Amygdala (tissue), 56 donors: ENCODE measurements around the gene ITGAE.
"Not testable (repeated sequence)": the region's sequence is repeated elsewhere in the genome, so short reads cannot be mapped to it uniquely, and the experiment has no call there.

Source experiments
- DNase-seq, 56 donors: peaks; one replicate each; lab custom pipeline; 2025; lab: John Stamatoyannopoulos, UW

Gene ITGAE

GRCh38 chr17:3704931-3705717 is 95.9 kb downstream of the ITGAE start:
- no peak for DNase-seq

DNA sequence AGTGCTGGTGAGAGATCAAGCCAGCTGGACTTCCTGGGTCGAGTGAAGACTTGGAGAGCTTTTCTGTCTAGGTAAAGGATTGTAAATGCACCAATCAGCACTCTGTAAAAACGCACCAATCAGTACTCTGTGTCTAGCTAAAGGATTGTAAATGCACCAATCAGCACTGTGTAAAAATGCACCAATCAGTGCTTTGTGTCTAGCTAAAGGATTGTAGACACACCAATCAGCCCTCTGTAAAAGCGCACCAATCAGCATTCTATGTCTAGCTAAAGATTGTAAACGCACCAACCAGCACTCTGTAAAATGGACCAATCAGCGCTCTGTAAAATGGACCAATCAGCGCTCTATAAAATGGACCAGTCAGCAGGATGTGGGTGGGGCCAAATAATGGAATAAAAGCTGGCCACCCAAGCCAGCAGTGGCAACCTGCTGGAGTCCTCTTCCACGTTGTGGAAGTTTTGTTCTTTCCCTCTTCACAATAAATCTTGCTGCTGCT is 98.9 kb downstream of the ITGAE start:
- DNase-seq: not testable (repeated sequence)

GRCh38 chr17:3699951-3700350 is 101.0 kb downstream of the ITGAE start:
- no peak for DNase-seq

GRCh38 chr17:3698139-3698538 is 102.8 kb downstream of the ITGAE start:
- DNase-seq: no peak

DNA sequence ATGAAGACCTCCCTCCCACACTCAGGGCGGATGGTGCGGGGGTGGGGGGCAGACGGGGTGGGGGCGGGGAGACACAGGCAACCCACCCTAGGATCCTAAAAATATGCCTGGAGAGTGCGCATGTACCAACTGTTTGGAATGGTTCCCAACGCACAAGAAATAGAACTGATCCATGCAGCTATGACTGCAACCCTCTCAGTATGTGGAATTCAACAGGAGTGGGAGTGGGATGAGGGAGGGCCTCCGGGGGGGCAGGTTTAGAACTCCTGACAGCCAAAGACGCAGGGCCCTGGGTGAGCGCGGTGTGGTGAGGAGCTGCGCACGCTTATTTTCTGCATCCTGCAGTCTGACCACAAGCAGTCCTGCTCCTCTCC is 103.9 kb downstream of the ITGAE start:
- peak in 12 of 56 donors; percentile 8 to 62 (median 31) for DNase-seq

GRCh38 chr17:3695723-3696411 is 105.1 kb downstream of the ITGAE start, which contains the start of gene P2RX5:
Gene P2RX5, minus strand, starts transcription at chr17:3696155. Its CDS starts 150 bp downstream, at chr17:3696005.
- peak in 3 of 56 donors; percentile 18 to 48 (median 40) for DNase-seq

- DNase-seq: no peak
Measured at GRCh38 chr17:3695129-3695722, 105.8 kb downstream of the ITGAE start.

DNA sequence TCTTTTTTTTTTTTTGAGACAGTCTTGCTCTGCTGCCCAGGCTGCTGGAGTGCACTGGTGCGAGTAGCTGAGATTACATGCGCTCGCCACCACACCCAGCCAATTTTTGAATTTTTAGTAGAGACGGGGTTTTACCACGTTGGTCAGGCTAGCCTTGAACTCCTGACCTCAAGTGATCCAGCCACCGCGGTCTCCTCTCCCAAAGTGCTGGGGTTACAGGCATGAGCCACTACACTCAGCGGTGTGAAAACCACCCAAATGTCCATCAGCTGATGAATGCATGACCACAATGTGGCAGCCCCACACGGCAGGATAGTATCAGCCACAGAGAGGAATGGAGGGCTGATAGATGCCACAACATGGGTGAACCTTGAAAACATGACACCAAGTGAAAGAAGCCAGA is 107.2 kb downstream of the ITGAE start:
- no peak for DNase-seq

GRCh38 chr17:3693141-3693540 is 107.8 kb downstream of the ITGAE start:
- no peak for DNase-seq

DNA sequence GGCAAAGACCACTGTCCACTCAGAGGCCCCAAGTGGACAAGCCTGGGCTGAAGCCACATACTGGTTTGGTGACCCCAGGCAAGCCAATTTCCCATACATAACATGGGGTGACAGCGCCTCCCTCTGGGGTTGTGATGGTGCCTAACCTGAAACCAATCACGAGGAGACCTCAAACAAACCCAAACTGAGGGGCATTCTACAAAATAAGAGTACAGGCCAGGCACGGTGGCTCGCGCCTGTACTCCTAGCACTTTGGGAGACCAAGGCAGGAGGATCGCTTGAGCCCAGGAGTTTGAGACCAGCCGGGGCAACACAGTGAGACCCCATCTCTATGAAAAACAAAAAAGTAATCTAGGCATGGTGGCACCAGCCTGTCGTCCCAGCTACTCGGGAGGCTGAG is 108.6 kb downstream of the ITGAE start:
- no peak for DNase-seq

DNA sequence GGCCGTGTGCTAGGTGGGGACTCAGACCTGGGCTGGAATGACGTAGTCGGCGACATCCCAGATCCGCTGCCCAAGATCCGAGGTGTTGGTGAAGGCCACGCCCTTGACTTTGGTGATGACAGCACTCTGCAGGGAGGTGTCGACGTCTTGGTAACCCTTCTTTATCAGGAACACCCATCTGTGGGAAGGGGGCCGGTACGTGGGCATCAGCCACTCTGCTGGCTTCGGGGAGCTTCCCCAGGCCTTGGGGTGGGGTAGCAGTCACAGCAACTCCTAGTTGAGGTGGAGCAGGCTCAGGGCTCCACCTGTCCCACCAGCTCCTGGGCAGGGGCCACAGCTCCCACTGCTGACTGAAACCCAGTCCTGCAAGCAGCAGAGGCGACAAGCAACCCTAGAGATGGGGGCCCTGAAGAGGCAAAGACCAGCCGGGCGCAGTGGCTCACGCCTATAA is 109.3 kb downstream of the ITGAE start:
- no peak for DNase-seq

GRCh38 chr17:3690094-3690715 is 110.8 kb downstream of the ITGAE start:
- DNase-seq: no peak

- DNase-seq: no peak
Measured at GRCh38 chr17:3689262-3690093, 111.5 kb downstream of the ITGAE start.

DNA sequence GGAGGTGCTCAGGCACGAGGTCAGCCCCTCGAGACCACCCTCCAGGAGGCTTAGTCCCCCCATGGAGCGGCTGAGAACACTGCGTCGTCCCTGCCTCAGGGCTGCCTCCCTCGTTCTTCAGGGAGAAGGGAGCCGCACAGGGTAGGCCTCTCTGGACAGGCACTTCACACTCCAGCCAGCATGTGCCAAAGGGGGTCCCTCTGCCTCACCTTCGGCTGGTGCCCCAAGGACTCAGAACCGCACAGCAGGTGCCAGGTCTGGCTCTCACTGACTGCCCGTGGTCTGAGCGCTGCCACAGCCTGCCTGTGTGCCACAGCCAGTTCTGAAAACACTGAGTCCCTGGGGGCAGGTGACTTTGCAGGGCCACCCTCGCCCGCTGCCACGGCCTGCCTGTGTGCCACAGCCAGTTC is 112.1 kb downstream of the ITGAE start:
- no peak for DNase-seq

DNA sequence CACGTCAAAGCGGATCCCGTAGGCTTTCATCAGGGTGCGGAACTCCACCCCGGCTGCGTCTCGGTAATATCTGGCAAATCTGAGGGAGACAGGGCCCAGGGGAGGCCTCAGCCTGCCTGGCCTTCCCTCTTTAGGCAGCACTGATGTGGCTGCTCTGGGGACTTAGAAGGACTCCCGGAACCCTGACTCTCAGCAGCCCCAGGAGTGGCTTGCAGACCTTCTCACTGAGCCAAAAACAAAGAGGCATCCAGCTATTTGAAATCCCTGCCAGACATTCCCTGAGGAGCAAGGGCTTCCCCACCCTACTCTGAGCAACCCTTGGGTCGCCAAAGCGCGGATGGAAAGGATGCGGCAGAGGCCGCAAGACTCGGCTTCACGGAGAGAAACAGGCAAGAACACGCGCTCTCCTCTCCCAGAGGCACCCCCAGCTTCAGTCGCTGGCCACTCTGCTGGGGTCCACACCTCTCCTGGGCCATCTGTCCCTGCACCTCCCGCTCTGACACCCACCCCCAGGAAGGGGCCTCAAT is 112.9 kb downstream of the ITGAE start:
- no peak for DNase-seq

GRCh38 chr17:3685174-3685573 is 115.8 kb downstream of the ITGAE start:
- no peak for DNase-seq

DNA sequence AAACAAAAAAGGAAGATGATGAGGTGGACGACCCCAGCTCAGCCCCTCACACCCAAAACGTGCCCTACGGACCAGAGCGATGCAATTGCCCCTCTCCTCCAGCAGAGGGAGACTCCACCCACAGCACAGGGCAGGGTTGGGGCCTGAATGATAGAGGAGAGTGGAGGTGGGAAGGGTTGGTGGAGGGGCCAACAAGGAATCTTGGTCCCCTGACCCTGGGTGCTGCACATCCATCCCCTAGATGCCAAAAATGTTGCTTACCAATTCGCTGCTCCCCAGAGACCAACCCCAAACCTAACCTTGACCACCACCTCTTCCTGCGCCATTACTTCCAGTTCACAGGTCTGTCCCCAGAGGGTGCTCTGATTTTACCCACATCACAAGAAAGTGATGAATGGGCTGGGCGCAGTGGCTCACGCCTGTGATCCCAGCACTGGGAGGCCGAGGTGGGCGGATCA is 117.9 kb downstream of the ITGAE start:
- DNase-seq: peak in 1 of 56 donors; percentile 8

GRCh38 chr17:3682033-3682432 is 119.0 kb downstream of the ITGAE start:
- DNase-seq: no peak

GRCh38 chr17:3681565-3681964 is 119.4 kb downstream of the ITGAE start:
- no peak for DNase-seq

DNA sequence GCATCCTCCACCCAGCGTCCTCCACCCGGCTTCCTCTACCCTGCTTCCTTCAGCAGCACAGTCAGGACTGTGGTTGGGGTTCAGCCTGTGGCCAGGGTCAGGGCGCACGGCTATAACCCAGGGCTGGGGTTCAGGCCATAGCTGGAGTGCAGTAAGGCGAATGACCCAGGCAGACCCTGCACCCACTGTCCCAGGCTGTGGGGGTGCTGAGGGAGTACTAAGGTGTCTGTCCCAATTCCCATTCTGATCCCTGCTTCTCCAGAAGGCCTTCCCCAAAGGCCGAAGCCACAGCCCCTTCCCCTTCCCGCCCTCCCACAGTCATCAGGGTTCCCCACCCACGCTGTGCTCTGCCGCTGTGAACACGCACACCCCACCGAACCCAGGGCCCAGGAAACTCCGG is 119.9 kb downstream of the ITGAE start:
- DNase-seq: no peak
